ENCODE data around the gene FOXJ3.
"Not testable (repeated sequence)": the region's sequence is repeated elsewhere in the genome, so short reads cannot be mapped to it uniquely, and the experiment has no call there.

Gene FOXJ3

DNA sequence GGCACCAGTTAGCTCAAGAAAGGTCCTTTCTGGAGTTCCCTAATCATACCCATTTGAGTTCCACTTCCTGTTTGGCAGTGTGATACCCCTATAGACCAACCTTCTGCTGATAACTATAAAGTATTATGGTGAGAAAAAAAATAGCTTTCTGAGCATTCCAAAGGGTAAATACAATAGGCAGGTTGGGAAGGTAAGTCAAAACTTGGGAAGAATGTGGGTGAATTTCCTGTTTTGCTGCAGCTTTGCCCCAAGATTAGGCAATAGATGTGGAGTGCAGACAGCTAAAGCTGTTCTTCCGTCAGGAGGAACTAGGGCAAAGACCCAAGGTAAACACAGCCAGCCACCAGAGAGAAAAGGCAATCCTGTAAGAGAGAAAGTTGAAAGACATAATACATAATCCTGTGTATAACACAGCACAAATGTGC is 120.6 kb downstream of the FOXJ3 start:
- TF ChIP-seq, protein P1, sequence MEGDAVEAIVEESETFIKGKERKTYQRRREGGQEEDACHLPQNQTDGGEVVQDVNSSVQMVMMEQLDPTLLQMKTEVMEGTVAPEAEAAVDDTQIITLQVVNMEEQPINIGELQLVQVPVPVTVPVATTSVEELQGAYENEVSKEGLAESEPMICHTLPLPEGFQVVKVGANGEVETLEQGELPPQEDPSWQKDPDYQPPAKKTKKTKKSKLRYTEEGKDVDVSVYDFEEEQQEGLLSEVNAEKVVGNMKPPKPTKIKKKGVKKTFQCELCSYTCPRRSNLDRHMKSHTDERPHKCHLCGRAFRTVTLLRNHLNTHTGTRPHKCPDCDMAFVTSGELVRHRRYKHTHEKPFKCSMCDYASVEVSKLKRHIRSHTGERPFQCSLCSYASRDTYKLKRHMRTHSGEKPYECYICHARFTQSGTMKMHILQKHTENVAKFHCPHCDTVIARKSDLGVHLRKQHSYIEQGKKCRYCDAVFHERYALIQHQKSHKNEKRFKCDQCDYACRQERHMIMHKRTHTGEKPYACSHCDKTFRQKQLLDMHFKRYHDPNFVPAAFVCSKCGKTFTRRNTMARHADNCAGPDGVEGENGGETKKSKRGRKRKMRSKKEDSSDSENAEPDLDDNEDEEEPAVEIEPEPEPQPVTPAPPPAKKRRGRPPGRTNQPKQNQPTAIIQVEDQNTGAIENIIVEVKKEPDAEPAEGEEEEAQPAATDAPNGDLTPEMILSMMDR (conservative IDR thresholded peaks at IDR 0.05; ENCODE audit: low read depth, low read length) = no peak
- H3K4me3 ChIP-seq (ENCODE audit: low read depth, low read length) = no peak overlapping the region
- peak; percentile 90 for DNase-seq (ENCODE audit: low read depth)

DNA sequence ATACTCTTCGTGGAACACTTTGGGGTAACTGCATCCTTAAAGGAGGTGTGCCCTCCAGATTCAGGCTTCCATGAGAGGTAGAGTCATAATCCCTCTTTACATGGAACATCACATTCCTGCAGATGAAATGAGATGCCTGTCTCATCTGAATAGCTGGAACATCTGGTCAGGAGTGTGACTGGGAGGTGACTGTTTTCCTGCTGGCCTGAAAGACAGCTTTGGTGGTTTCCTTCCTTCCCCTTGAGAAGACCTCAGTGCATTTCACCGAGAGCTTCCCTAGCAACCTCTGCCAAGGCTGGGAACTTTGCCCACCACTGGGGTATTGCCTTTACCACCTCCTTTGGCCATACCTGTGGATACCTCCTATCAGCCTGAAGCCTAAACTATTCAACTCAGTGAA is 123.8 kb downstream of the FOXJ3 start:
- H3K4me3 ChIP-seq (ENCODE audit: low read depth, low read length) = no peak overlapping the region
- DNase-seq (ENCODE audit: low read depth) = no peak
- TF ChIP-seq, protein P1 (conservative IDR thresholded peaks at IDR 0.05; ENCODE audit: low read depth, low read length) = no peak

DNA sequence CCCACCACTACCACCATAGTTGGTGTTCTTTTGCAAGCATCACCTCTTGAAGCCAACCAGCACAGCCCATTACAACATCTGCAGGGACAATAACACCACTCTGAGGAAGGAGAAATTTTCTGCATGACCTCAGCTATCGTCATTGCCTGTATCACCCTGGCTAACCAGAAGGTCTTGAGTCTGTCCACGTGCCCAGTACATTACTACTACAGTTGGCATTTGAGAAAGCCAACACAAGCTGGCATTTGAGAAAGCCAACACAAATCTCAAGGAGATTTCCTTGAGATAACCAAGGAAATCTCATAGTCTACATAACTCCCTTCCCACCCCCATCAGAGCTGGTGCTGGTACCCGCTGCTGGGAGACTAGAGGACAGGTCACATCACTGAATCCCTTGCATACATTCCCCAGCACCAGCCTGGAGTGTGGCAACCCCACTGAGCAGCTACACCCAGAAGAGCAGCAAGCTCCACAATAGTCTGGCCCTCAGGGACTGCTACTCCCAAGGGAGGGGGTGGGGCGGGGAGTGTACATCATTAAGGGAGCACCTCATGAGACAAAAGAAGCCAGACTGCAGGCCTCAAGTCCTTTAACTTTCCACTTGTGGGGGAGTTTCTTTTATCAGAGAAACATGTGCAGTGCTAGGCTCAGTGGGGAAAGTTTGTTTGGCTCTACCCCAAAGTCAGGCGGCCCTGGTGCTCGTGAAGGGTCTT is 124.5 kb downstream of the FOXJ3 start:
- no peak for DNase-seq (ENCODE audit: low read depth)
- no peak overlapping the region for H3K4me3 ChIP-seq (ENCODE audit: low read depth, low read length)
- TF ChIP-seq, protein P1 (conservative IDR thresholded peaks at IDR 0.05; ENCODE audit: low read depth, low read length) = no peak

DNA sequence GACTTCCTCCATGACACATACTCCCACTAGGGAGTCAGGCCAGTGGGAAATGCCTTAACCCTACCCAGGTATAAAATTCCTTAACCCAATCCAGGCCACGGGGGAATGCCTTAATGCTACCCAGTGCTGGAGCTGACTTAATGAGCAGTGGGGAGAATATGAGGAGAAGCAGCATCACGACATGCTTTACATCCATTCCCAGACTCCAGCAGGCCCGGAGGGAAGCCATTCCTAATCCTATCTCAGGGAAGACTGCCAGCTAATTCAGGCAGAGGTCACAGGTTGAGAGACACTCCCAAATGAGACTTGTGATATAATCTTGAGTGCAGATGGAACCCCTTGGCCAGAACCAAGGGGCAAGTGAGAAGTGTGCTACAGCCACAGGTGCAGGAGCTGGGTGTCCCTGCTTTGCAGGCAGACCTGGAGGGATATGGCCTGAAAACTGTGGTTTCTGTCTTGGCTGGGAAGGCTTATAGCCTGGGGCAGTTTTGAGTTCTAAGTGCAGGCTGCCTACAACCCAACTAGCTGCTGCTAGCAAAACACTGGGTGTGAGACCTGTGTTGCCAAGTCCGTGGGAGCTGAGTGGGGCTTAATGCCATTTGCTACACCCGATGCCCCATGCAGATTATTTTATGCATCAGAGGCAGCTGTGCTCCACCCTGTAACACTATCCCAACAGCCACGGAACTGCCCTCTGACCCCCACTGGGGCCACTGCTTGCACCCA is 125.3 kb downstream of the FOXJ3 start:
- no peak for DNase-seq (ENCODE audit: low read depth)
- H3K4me3 ChIP-seq (ENCODE audit: low read depth, low read length) = no peak overlapping the region
- TF ChIP-seq, protein P1 (conservative IDR thresholded peaks at IDR 0.05; ENCODE audit: low read depth, low read length) = no peak

DNA sequence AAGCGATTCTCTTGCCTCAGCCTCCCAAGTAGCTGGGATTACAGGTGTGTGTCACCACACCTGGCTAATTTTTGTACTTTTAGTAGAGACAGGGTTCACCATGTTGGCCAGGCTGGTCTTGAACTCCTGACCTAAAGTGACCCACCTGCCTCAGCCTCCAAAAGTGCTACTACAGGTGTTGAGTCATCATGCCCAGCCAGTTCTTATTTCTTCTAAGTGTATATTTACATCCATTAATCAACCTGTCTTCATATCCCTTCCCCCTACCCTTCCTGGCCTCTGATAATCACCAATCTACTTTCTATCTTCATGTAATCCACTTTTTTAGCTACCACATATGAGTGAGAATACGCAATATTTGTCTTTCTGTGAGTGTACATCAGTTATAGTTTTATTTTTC is 128.1 kb downstream of the FOXJ3 start:
- H3K4me3 ChIP-seq (ENCODE audit: low read depth, low read length); DNase-seq (ENCODE audit: low read depth): not testable (repeated sequence)

DNA sequence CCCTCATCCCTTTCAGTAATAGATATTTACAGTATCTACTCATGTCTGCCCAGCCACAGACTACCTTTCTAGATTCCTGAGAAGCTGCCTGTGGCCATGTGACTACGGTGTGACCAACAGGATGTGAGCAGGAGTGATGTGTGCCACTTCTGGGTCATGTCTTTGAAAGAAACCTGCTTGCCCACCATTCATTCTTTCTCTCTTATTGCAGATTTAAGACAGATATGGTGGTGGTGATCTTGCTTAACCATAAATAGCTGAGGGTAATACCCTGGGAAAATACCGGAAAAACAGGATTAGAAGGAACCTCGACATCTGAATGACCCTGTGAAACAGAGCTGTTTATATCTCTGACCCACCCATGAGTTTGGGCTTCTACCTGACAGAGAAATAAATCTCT is 128.9 kb downstream of the FOXJ3 start:
- no peak for DNase-seq (ENCODE audit: low read depth)
- TF ChIP-seq, protein P1 (conservative IDR thresholded peaks at IDR 0.05; ENCODE audit: low read depth, low read length) = no peak
- no peak overlapping the region for H3K4me3 ChIP-seq (ENCODE audit: low read depth, low read length)

DNA sequence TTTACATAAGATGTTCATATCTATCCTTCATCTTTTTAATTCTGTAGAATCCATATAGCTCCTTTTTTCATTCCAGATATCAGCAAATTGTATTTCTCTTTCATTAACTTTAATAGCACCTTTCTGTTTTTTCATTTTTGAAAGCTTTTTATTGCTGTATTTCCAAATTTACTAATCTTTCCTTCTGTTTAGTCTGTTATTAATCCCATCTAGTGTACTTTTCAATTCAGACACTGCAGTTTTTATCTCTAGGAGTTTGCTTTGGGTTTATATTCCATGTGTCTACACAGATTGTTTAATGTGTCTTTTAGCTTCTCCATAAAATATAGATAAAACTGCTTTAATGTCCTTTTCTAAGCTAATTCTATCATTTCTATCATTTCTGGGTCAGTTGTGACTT is 133.0 kb downstream of the FOXJ3 start:
- DNase-seq (ENCODE audit: low read depth) = no peak
- H3K4me3 ChIP-seq (ENCODE audit: low read depth, low read length) = no peak overlapping the region
- TF ChIP-seq, protein P1 (conservative IDR thresholded peaks at IDR 0.05; ENCODE audit: low read depth, low read length) = no peak
